Upper lobe of left lung (tissue), 4 donors: Measurements from ENCODE around the gene KCNIP3.

ENCODE experiments used
- POLR2A ChIP-seq, 4 donors: fragments of 450-650 bp; IDR thresholded peaks; one replicate each; pipeline ENCODE4 v1.5.1; 2016 to 2017; ENCODE audit warnings: antibody characterized with exemption in 4 of 4, mild to moderate bottlenecking in 2 of 4
- POLR2AphosphoS5 ChIP-seq, 2 donors: sonication (generic); formaldehyde crosslinking; IDR thresholded peaks; one replicate each; pipeline ENCODE4 v1.5.1; 2017; ENCODE audit warnings: antibody characterized with exemption in 2 of 2
- TF ChIP-seq, protein P1 (sequence below), 6 experiments: fragments of 450-650 bp in 4 of 6; fragments of 200-600 bp in 2 of 6; sonication (generic) in 2 of 6; IDR thresholded peaks; one replicate each; pipeline ENCODE4 v1.5.1; 2016 to 2019; ENCODE audit warnings: antibody characterized with exemption in 6 of 6

DNA sequence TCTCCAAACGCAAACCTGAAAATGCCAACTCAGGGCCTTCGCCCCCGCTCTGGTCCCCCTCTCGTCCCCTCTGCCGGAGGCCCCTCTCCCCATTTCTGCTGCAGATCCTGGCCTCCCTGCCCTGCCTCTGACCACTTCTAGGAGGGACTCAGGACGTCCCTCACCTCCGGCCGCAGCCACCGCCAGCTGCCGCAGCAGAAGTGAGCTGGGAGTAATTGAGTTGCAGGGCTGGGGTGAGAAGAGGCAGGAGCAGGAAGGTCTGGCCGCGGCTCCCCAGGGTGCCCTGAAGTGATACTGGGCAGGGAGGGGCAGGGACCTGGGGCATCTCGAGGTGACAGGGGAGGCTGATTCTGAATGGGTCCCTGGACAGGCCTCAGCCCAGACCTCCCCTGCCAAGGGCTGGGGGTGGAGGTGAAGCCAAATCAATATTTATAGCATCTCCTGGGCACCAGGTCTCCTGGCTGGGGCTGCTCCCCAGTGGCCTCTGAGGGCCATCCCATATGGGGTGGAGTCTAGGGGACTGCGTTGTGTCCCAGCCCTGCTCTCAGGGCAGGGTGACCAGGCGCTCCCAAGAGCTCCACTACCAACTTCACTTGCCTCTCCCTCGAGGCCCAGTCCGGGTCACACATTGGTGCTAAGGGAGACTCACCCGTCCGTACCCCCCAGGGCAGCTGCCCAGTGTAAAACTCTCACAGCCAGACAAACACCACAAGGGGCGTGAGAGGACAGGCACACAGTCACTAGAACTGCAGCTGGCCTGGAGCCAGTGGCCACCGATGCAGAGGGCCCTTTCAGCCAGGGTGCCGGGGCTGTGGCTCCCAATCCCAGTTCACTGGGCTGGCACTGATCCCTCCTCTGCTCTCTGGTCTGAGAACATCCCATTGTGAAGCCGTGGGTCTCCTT is 33.0 kb downstream of the KCNIP3 start:
- TF ChIP-seq POLR2A (IDR thresholded peaks at IDR 0.05): no peak
- TF ChIP-seq, protein P1, sequence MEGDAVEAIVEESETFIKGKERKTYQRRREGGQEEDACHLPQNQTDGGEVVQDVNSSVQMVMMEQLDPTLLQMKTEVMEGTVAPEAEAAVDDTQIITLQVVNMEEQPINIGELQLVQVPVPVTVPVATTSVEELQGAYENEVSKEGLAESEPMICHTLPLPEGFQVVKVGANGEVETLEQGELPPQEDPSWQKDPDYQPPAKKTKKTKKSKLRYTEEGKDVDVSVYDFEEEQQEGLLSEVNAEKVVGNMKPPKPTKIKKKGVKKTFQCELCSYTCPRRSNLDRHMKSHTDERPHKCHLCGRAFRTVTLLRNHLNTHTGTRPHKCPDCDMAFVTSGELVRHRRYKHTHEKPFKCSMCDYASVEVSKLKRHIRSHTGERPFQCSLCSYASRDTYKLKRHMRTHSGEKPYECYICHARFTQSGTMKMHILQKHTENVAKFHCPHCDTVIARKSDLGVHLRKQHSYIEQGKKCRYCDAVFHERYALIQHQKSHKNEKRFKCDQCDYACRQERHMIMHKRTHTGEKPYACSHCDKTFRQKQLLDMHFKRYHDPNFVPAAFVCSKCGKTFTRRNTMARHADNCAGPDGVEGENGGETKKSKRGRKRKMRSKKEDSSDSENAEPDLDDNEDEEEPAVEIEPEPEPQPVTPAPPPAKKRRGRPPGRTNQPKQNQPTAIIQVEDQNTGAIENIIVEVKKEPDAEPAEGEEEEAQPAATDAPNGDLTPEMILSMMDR (IDR thresholded peaks at IDR 0.05): no peak
- no peak for TF ChIP-seq POLR2AphosphoS5 (IDR thresholded peaks at IDR 0.05)
